CD14-positive monocyte (primary cell): ENCODE data around the gene DENND1A. TPM values are rescaled to one million over a fixed set of nuclear protein-coding genes. Genes with fewer than 3 reads are reported as not detected.

ENCODE experiments used
- DNase-seq, 3 donors: peaks; one replicate each; pipeline ENCODE4 v3.0.0-alpha.2; 2011 to 2022
- H2AFZ ChIP-seq: 2 replicates; pipeline ENCODE4 v1.6.0; 2012; ENCODE audit warnings: mild to moderate bottlenecking, low read depth, low read length, inconsistent platforms; ENCODE audit not compliant: insufficient read depth, poor library complexity, severe bottlenecking
- H3K27ac ChIP-seq, 2 donors: 1 replicate in 1 of 2; 2 replicates in 1 of 2; pipeline ENCODE4 v1.5.1; 2012 to 2013; ENCODE audit warnings: low read length in 2 of 2, control low read depth in 1 of 2, inconsistent platforms in 1 of 2, low read depth in 1 of 2, mild to moderate bottlenecking in 1 of 2
- H3K27me3 ChIP-seq, 2 donors: one replicate each; pipeline versions ENCODE4 v1.6.0 to v1.6.1; 2011 to 2013; ENCODE audit warnings: low read length in 2 of 2; ENCODE audit not compliant: control insufficient read depth in 2 of 2, insufficient read depth in 2 of 2
- H3K36me3 ChIP-seq, 2 donors: replicated peaks in 1 of 2; 1 replicate in 1 of 2; 2 replicates in 1 of 2; pipeline versions ENCODE4 v1.5.1 to v1.6.1; 2012 to 2013; ENCODE audit warnings: low read length in 2 of 2, control low read depth in 1 of 2, inconsistent platforms in 1 of 2, mild to moderate bottlenecking in 1 of 2; ENCODE audit not compliant: insufficient read depth in 2 of 2, control insufficient read depth in 1 of 2
- H3K4me1 ChIP-seq, 2 donors: 1 replicate in 1 of 2; 2 replicates in 1 of 2; pipeline versions ENCODE4 v1.5.1 to v1.6.1; 2012 to 2013; ENCODE audit warnings: low read length in 2 of 2, control low read depth in 1 of 2, inconsistent platforms in 1 of 2, mild to moderate bottlenecking in 1 of 2, moderate library complexity in 1 of 2; ENCODE audit not compliant: insufficient read depth in 2 of 2, control insufficient read depth in 1 of 2
- H3K4me2 ChIP-seq: replicated peaks from 2 replicates; pipeline ENCODE3; 2012; ENCODE audit warnings: low read length, moderate library complexity, mild to moderate bottlenecking; ENCODE audit not compliant: poor library complexity, severe bottlenecking; ENCODE audit errors: extremely low read depth
- H3K4me3 ChIP-seq, 3 experiments: fragments of 200-600 bp in 1 of 3; sonication (generic) in 1 of 3; replicated peaks in 1 of 3; 1 replicate in 2 of 3; 2 replicates in 1 of 3; pipeline ENCODE4 v1.5.1; 2011 to 2013; ENCODE audit warnings: low read length in 3 of 3, mild to moderate bottlenecking in 3 of 3, control low read depth in 2 of 3, low read depth in 2 of 3, inconsistent platforms in 1 of 3, moderate library complexity in 1 of 3
- H3K79me2 ChIP-seq: 2 replicates; pipeline ENCODE4 v1.6.0; 2012; ENCODE audit warnings: mild to moderate bottlenecking, control low read depth, inconsistent platforms, low read length, moderate library complexity; ENCODE audit not compliant: insufficient read depth
- H3K9ac ChIP-seq: 2 replicates; pipeline ENCODE4 v1.6.0; 2017; ENCODE audit warnings: low read length, mild to moderate bottlenecking; ENCODE audit not compliant: insufficient read depth, poor library complexity, severe bottlenecking
- H3K9me3 ChIP-seq, 2 donors: replicated peaks in 1 of 2; 1 replicate in 1 of 2; 2 replicates in 1 of 2; pipeline versions ENCODE4 v1.5.1 to v1.6.1; 2012 to 2013; ENCODE audit warnings: low read length in 2 of 2, control low read depth in 1 of 2; ENCODE audit not compliant: control insufficient read depth in 1 of 2, insufficient read depth in 1 of 2
- H4K20me1 ChIP-seq: 2 replicates; pipeline ENCODE4 v1.6.0; 2012; ENCODE audit warnings: mild to moderate bottlenecking, low read length, control low read depth, moderate library complexity; ENCODE audit not compliant: insufficient read depth
- H3K27ac Mint-ChIP-seq, 7 donors: one replicate each; pipeline ENCODE4 v1.8.0; 2020; ENCODE audit warnings: mild to moderate bottlenecking in 7 of 7, mixed read lengths in 7 of 7, moderate library complexity in 6 of 7, inconsistent platforms in 2 of 7
- H3K27me3 Mint-ChIP-seq, 3 donors: one replicate each; pipeline ENCODE4 v1.8.0; 2021 to 2022; ENCODE audit warnings: low read depth in 3 of 3, mild to moderate bottlenecking in 3 of 3, mixed read lengths in 3 of 3, moderate library complexity in 3 of 3, inconsistent platforms in 1 of 3
- H3K36me3 Mint-ChIP-seq, 2 donors: one replicate each; pipeline ENCODE4 v1.8.0; 2020; ENCODE audit warnings: mixed read lengths in 2 of 2, inconsistent platforms in 1 of 2, mild to moderate bottlenecking in 1 of 2
- H3K4me1 Mint-ChIP-seq: one replicate; pipeline ENCODE4 v1.8.0; 2020; ENCODE audit warnings: mild to moderate bottlenecking, mixed read lengths
- H3K4me3 Mint-ChIP-seq, 2 donors: one replicate each; pipeline ENCODE4 v1.8.0; 2020; ENCODE audit warnings: mild to moderate bottlenecking in 2 of 2, mixed read lengths in 2 of 2, moderate library complexity in 1 of 2
- H3K9me3 Mint-ChIP-seq, 7 donors: one replicate each; pipeline ENCODE4 v1.8.0; 2020 to 2022; ENCODE audit warnings: mixed read lengths in 7 of 7, mild to moderate bottlenecking in 6 of 7, moderate library complexity in 6 of 7, inconsistent platforms in 2 of 7
- CTCF ChIP-seq: fragments of 200-600 bp; IDR thresholded peaks from one replicate; pipeline ENCODE4 v1.8.0; 2022; ENCODE audit warnings: antibody characterized with exemption, mild to moderate bottlenecking
- WGBS: methylation state at CpG from one replicate; pipeline ENCODE4 v1.1.5; 2013; ENCODE audit warnings: missing lambda C conversion rate; ENCODE audit not compliant: insufficient coverage; 5-methylcytosine and 5-hydroxymethylcytosine counted together
- intact Hi-C, 2 donors: fragments of 100-400 bp; cut with micrococcal nuclease; formaldehyde crosslinking; loops; one replicate each; pipeline versions ENCODE4 v1.15.0 to v1.15.1; 2023
- polyA plus RNA-seq, 3 donors: library from polyadenylated mRNA; depleted of rRNA in 1 of 3; unstranded in 2 of 3; stranded (reverse) in 1 of 3; fragments of 300-500 nt in 2 of 3; fragments of >200 nt in 1 of 3; fragmentation: Illumina TruSeq in 2 of 3; gene quantifications; 1 replicate in 2 of 3; 2 replicates in 1 of 3; pipeline ENCODE4 v1.2.3, GENCODE V29; 2012 to 2021

DENND1A gene
- polyA plus RNA-seq, 3 donors = 24.8 to 73.0 (median 29.4) TPM

- H3K9ac ChIP-seq = no peak overlapping the region
- H3K36me3 ChIP-seq = peaks cover 7 to 43% of the 10 kb centered on the region in 2 donors
- no peaks in the 10 kb centered on the region for H3K9me3 Mint-ChIP-seq
Observed at GRCh38 chr9:123691765-123692303, 238.1 kb downstream of the DENND1A start.

GRCh38 chr9:123689701-123690428 lies 240.1 kb downstream of the DENND1A start:
- H4K20me1 ChIP-seq = peaks cover 92% of the 10 kb centered on the region
- Mint-ChIP-seq H3K4me1 (peaks cover 18% of the 10 kb centered on the region), H3K27ac (peak overlapping the region in 1 of 7 donors; percentile 30), H3K27me3 (no peaks in the 10 kb centered on the region), H3K36me3 (peaks cover 26 to 31% of the 10 kb centered on the region in 2 donors), H3K9me3 (no peaks in the 10 kb centered on the region), H3K4me3 (no peak overlapping the region)
- peaks cover 7 to 50% of the 10 kb centered on the region in 2 donors for H3K36me3 ChIP-seq
- no peak overlapping the region for H3K9ac ChIP-seq
- DNase-seq = no peak
- peaks cover 9% of the 10 kb centered on the region for H3K79me2 ChIP-seq
- H2AFZ ChIP-seq = no peak overlapping the region
- TF ChIP-seq CTCF = no peak
- H3K4me3 ChIP-seq = no peak overlapping the region
- peaks cover 16 to 19% of the 10 kb centered on the region in 2 donors for H3K4me1 ChIP-seq
- no peaks in the 10 kb centered on the region for H3K27me3 ChIP-seq
- intact Hi-C loops = no loop called here
- H3K4me2 ChIP-seq = no peak overlapping the region
- 89% methylated on average over 3 of the region's 5 CpGs for WGBS
- H3K9me3 ChIP-seq = no peaks in the 10 kb centered on the region
- no peak overlapping the region for H3K27ac ChIP-seq

More at GRCh38 chr9:123691765-123692303, 238.1 kb downstream of the DENND1A start:
- Histone ChIP-seq H3K4me1 (peaks cover 16 to 18% of the 10 kb centered on the region in 2 donors), H3K4me3 (no peak overlapping the region), H3K27me3 (no peaks in the 10 kb centered on the region), H3K4me2 (no peak overlapping the region), H3K79me2 (peaks cover 10% of the 10 kb centered on the region), H3K9me3 (no peaks in the 10 kb centered on the region), H2AFZ (no peak overlapping the region), H3K27ac (no peak overlapping the region), H4K20me1 (peaks cover 91% of the 10 kb centered on the region)
- Mint-ChIP-seq H3K27me3 (no peaks in the 10 kb centered on the region), H3K27ac (peak overlapping the region in 1 of 7 donors; percentile 59), H3K4me1 (peaks cover 17% of the 10 kb centered on the region), H3K4me3 (no peak overlapping the region), H3K36me3 (peaks cover 24 to 29% of the 10 kb centered on the region in 2 donors)
- no CpG with 5 or more reads among the region's 3 CpGs for WGBS
- intact Hi-C loops = no loop called here
- DNase-seq = no peak
- TF ChIP-seq CTCF = no peak
